Kidney tubule cell (primary cell): ENCODE data around the gene MOV10L1.

Source experiments
- DNase-seq: peaks from one replicate; pipeline ENCODE4 v3.0.0-alpha.2; 2018; ENCODE audit warnings: low spot score

The MOV10L1 gene

GRCh38 chr22:50089682-50090411 lies at the start of gene MOV10L1:
Gene MOV10L1, plus strand, starts transcription at chr22:50090006. Its CDS starts 83 bp downstream, at chr22:50090089.
- DNase-seq = no peak

GRCh38 chr22:50040717-50041116 lies 49.1 kb upstream of the MOV10L1 start:
- no peak for DNase-seq

GRCh38 chr22:50041361-50042065 lies 48.3 kb upstream of the MOV10L1 start:
- DNase-seq = no peak

GRCh38 chr22:50044485-50045118 lies 45.2 kb upstream of the MOV10L1 start:
- DNase-seq = no peak

- DNase-seq = no peak
Observed at GRCh38 chr22:50045211-50046018, 44.4 kb upstream of the MOV10L1 start.

GRCh38 chr22:50046019-50046415 lies 43.8 kb upstream of the MOV10L1 start:
- DNase-seq = no peak

GRCh38 chr22:50046481-50047245 lies 43.1 kb upstream of the MOV10L1 start:
- DNase-seq = no peak

GRCh38 chr22:50047346-50047745 lies 42.5 kb upstream of the MOV10L1 start:
- no peak for DNase-seq

GRCh38 chr22:50048061-50048765 lies 41.6 kb upstream of the MOV10L1 start:
- no peak for DNase-seq

GRCh38 chr22:50048836-50049235 lies 41.0 kb upstream of the MOV10L1 start:
- no peak for DNase-seq

- no peak for DNase-seq
Observed at GRCh38 chr22:50049299-50050195, 40.3 kb upstream of the MOV10L1 start.

- no peak for DNase-seq
Observed at GRCh38 chr22:50051930-50052329, 37.9 kb upstream of the MOV10L1 start.

GRCh38 chr22:50053861-50054260 lies 35.9 kb upstream of the MOV10L1 start:
- no peak for DNase-seq

- DNase-seq = no peak
Observed at GRCh38 chr22:50056214-50056972, 33.4 kb upstream of the MOV10L1 start.

- DNase-seq = no peak
Observed at GRCh38 chr22:50057278-50058060, 32.3 kb upstream of the MOV10L1 start.

GRCh38 chr22:50058061-50058905 lies 31.5 kb upstream of the MOV10L1 start, which contains the start of gene TTLL8:
Gene TTLL8, minus strand, starts transcription at chr22:50058298.
- DNase-seq = no peak
